ENCODE results near the gene SEMA3E.

GRCh38 chr7:83581667-83582435 lies 67.1 kb downstream of the SEMA3E start:
- no peak for TF ChIP-seq CTCF (IDR thresholded peaks at IDR 0.05; ENCODE audit: insufficient read depth, low read length)
- TF ChIP-seq POLR2AphosphoS5 (IDR thresholded peaks at IDR 0.05; ENCODE audit: low read depth) = no peak
- no peak for TF ChIP-seq SPI1 (IDR thresholded peaks at IDR 0.05; ENCODE audit: borderline replicate concordance, low read depth)
- TF ChIP-seq GABPA (IDR thresholded peaks at IDR 0.05; ENCODE audit: low read depth) = no peak
